Measurements from ENCODE around the gene HTR2B. TPM values are rescaled to one million over a fixed set of nuclear protein-coding genes. Genes with fewer than 3 reads are reported as not detected.

The HTR2B gene
- total RNA-seq, 1 donor from 2014 or later, result 3.1 TPM

DNA sequence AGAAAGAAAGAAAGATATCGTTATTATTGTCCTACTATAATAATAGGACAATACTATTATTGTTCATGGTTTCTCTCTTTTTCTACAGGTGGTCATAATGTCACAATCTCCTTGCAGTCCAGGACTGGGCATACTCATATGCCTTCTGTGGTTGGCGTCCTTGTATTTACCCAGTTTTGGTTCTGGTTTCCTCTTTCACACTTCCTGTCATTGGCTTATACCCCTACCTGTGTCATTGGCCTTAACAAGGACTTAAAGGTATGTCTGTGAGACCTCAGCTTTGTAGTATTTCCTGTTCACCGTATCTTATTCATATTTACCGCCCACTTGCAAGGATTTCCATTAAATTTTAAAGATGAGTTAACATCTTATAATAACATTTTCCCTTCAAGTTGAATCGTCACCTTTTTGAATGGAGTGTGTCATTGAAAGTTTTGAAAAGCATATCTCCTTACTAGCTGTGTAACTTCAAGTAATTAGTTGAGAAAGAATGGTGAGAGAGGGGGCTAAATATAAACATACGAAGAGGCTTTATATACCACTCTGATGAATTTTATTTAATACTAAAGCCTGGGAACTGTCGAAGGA lies 36.5 kb upstream of the HTR2B start:
- no peaks in the 10 kb centered on the region for H3K27me3 Mint-ChIP-seq (ENCODE audit: unreplicated experiment)
- DNase-seq (ENCODE audit: extremely low spot score, unreplicated experiment), result no peak
- TF ChIP-seq, protein P1, sequence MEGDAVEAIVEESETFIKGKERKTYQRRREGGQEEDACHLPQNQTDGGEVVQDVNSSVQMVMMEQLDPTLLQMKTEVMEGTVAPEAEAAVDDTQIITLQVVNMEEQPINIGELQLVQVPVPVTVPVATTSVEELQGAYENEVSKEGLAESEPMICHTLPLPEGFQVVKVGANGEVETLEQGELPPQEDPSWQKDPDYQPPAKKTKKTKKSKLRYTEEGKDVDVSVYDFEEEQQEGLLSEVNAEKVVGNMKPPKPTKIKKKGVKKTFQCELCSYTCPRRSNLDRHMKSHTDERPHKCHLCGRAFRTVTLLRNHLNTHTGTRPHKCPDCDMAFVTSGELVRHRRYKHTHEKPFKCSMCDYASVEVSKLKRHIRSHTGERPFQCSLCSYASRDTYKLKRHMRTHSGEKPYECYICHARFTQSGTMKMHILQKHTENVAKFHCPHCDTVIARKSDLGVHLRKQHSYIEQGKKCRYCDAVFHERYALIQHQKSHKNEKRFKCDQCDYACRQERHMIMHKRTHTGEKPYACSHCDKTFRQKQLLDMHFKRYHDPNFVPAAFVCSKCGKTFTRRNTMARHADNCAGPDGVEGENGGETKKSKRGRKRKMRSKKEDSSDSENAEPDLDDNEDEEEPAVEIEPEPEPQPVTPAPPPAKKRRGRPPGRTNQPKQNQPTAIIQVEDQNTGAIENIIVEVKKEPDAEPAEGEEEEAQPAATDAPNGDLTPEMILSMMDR (IDR thresholded peaks at IDR 0.05), result no peak
- H3K4me1 Mint-ChIP-seq (ENCODE audit: unreplicated experiment), result peaks cover 76% of the 10 kb centered on the region
- peak overlapping the region; percentile 100 for H3K27ac Mint-ChIP-seq (ENCODE audit: unreplicated experiment)
- H3K4me3 Mint-ChIP-seq (ENCODE audit: unreplicated experiment), result peak overlapping the region; percentile 38
- no peaks in the 10 kb centered on the region for H3K9me3 Mint-ChIP-seq (ENCODE audit: unreplicated experiment)
- H3K36me3 Mint-ChIP-seq (ENCODE audit: unreplicated experiment), result peaks cover 30% of the 10 kb centered on the region

DNA sequence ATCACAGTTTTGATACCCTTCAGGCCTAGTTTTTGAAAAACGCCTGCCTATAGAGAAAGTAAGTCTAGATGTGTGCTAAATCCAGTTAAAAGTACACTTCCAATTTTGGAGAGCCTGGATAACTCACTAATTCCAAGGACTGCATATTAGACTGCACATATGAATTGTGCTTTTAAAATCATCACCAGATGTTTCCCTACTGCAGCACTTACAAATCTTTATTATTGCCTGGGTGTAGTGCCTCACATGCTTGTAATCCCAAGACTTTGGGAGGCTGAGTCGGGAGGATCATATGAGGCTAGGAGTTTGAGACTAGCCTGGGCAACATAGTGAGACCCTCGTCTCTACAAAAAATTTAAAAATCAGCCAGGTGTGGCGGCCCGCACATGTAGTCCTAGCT lies 35.9 kb upstream of the HTR2B start:
- Mint-ChIP-seq H3K36me3 (ENCODE audit: unreplicated experiment) (peaks cover 30% of the 10 kb centered on the region), H3K4me1 (ENCODE audit: unreplicated experiment) (peaks cover 82% of the 10 kb centered on the region), H3K27ac (ENCODE audit: unreplicated experiment) (peak overlapping the region; percentile 100), H3K27me3 (ENCODE audit: unreplicated experiment) (no peaks in the 10 kb centered on the region), H3K4me3 (ENCODE audit: unreplicated experiment) (no peak overlapping the region), H3K9me3 (ENCODE audit: unreplicated experiment) (no peaks in the 10 kb centered on the region)
- no peak for DNase-seq (ENCODE audit: extremely low spot score, unreplicated experiment)
- TF ChIP-seq, protein P1 (IDR thresholded peaks at IDR 0.05), result no peak

DNA sequence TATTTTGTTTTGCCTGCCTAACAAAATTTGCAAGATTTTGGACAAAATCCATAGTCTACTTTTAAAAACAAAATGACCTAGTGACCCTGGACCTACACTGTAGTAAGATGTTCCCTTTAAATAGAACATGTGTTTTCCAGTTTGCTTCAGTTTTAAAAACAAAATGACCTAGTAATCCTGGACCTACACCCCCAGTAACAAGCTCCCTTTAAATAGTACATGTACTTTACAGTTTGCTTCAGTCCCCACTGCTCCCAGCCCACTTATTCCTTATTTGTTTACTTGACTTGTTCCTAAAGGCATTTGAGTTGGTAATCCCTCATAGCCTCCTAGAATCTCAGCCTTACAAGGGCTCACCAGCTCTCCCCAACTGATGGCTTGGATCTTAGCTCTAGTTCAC lies 34.5 kb upstream of the HTR2B start:
- Mint-ChIP-seq H3K4me3 (ENCODE audit: unreplicated experiment) (no peak overlapping the region), H3K27me3 (ENCODE audit: unreplicated experiment) (no peaks in the 10 kb centered on the region), H3K4me1 (ENCODE audit: unreplicated experiment) (peaks cover 79% of the 10 kb centered on the region), H3K27ac (ENCODE audit: unreplicated experiment) (peak overlapping the region; percentile 93), H3K36me3 (ENCODE audit: unreplicated experiment) (peaks cover 28% of the 10 kb centered on the region), H3K9me3 (ENCODE audit: unreplicated experiment) (no peaks in the 10 kb centered on the region)
- TF ChIP-seq, protein P1 (IDR thresholded peaks at IDR 0.05), result no peak
- no peak for DNase-seq (ENCODE audit: extremely low spot score, unreplicated experiment)

DNA sequence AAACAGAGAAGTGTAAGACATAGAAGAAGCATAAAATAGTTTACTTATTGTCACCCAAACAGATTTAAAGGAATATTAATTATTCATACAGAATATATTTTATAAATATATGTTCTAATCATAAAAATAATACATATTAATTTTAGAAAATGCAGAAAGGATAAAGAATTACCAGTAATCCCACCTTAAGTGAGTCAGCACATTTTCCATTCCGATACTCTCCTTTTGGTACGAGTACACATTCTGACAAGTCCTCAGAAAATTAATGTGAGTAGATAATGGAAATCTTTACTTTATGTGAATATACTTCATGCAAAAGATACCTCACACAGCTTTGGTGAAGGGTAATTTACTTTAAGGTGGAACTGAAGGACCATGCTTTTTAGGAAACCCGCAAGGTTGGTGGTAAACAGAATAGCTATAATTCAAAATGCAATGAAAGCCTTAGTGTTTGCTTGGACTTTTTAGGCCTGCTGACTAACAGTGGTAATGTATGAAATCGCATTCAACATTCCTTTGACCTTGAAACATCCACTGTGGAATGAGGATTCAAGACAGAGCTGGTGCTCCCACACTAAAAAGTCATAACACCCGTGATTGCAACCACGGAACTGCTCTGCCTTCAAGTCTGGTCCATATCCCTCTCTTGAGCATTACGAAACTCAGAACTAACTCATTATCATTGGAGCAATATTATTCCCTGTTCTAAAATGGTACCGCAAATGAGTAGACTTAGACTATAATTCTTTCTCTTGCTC lies 28.1 kb upstream of the HTR2B start:
- H3K9me3 Mint-ChIP-seq (ENCODE audit: unreplicated experiment), result no peaks in the 10 kb centered on the region
- H3K36me3 Mint-ChIP-seq (ENCODE audit: unreplicated experiment), result peaks cover 26% of the 10 kb centered on the region
- TF ChIP-seq, protein P1 (IDR thresholded peaks at IDR 0.05), result no peak
- no peak overlapping the region for H3K4me3 Mint-ChIP-seq (ENCODE audit: unreplicated experiment)
- no peak for DNase-seq (ENCODE audit: extremely low spot score, unreplicated experiment)
- no peak overlapping the region for H3K27ac Mint-ChIP-seq (ENCODE audit: unreplicated experiment)
- H3K27me3 Mint-ChIP-seq (ENCODE audit: unreplicated experiment), result no peaks in the 10 kb centered on the region
- peaks cover 40% of the 10 kb centered on the region for H3K4me1 Mint-ChIP-seq (ENCODE audit: unreplicated experiment)

DNA sequence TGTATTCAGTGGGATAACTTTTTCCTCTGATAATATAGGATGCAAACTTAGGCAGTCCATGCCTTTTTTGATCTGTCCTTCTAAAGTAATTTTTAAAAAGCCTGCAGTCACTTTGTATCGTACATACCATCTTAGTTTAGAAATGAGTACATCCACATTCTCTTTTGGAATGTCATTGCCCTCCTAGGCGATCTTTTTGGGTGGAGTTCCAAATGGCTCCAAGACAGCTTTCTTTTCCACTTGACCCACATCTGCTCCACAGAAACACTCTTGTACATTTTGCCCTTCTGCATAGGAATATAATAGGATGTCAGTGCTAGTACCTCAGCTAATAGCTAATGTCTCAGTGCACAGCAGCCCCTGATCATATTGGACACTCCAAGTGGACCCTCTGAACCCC lies 21.8 kb upstream of the HTR2B start:
- Mint-ChIP-seq H3K4me3 (ENCODE audit: unreplicated experiment) (no peak overlapping the region), H3K4me1 (ENCODE audit: unreplicated experiment) (peaks cover 49% of the 10 kb centered on the region), H3K27ac (ENCODE audit: unreplicated experiment) (peak overlapping the region; percentile 78), H3K9me3 (ENCODE audit: unreplicated experiment) (no peaks in the 10 kb centered on the region), H3K27me3 (ENCODE audit: unreplicated experiment) (no peaks in the 10 kb centered on the region), H3K36me3 (ENCODE audit: unreplicated experiment) (peaks cover 18% of the 10 kb centered on the region)
- DNase-seq (ENCODE audit: extremely low spot score, unreplicated experiment), result no peak
- TF ChIP-seq, protein P1 (IDR thresholded peaks at IDR 0.05), result no peak
